Heart right ventricle (tissue), 12 donors: ENCODE measurements around the gene GABRP. TPM values are rescaled to one million over a fixed set of nuclear protein-coding genes. Genes with fewer than 3 reads are reported as not detected.

Experiments used
- polyA plus RNA-seq, 2 donors: library from polyadenylated mRNA; stranded (reverse); fragments of 200-250 nt; gene quantifications; one replicate each; pipeline ENCODE4 v1.2.3, GENCODE V29; 2013
- total RNA-seq, 10 donors: library from RNA; stranded (reverse); fragmentation: NEBNext Ultra II Directional in 3 of 10; extraction: Animal tissue kit (Norgen Biotek cat#: 25700) in 3 of 10; gene quantifications; one replicate each; pipeline versions ENCODE4 v1.2.1 to v1.2.4, GENCODE V29; 2021 to 2023
- donor health status: ischemic (EF 13 %, LVEDD 7.1; RV severe dilation, severe dysfunction).
- donor health status: healthy with polysubstance abuse.
- donor health status: DM: no; HTN: yes; CAD: no.
- donor health status: DM: no; HTN: no; CAD: no.
- donor health status: ischemic (EF 25% LVEDD 6.9; RV normal size, moderate dysfunction).
- donor health status: ischemic (EF 25% LVEDD 5.7; RV mildly dilated, moderate dysfunction).
- donor health status: healthy.
- donor health status: nonischemic (EF 11% LVEDD 7.7; RV severe dilation, severe dysfunction).
- donor health status: DM: yes; HTN: yes; CAD: no.
- donor health status: PGD.
- donor health status: ischemic (EF 29% LVEDD 5.4; RV normal size, mild dysfunction).
- donor health status: nonischemic (EF 23%, LVEDD 6.1; RV moderate dilation, normal function).

GABRP gene
- total and polyA plus RNA-seq, 12 donors, result 0.07 to 1.6 (median 0.46) TPM; not detected in 1

Other genes with a start within 250 kb of the GABRP start
- gene RANBP17, start 78.3 kb downstream of the GABRP start, total RNA-seq, result 10 to 100 TPM in 1 of 10 donors, 1 to 10 TPM in 9; 4.2 to 12.9 (median 6.3) TPM
- under 1 TPM; 0.55 to 0.88 TPM for gene RANBP17, start 78.3 kb downstream of the GABRP start, polyA plus RNA-seq